Measurements from ENCODE around the gene PTPRK. TPM values are rescaled to one million over a fixed set of nuclear protein-coding genes. Genes with fewer than 3 reads are reported as not detected.

Gene PTPRK
- total RNA-seq, 2 donors from 2014 or later, result 94.1 to 117 TPM

DNA sequence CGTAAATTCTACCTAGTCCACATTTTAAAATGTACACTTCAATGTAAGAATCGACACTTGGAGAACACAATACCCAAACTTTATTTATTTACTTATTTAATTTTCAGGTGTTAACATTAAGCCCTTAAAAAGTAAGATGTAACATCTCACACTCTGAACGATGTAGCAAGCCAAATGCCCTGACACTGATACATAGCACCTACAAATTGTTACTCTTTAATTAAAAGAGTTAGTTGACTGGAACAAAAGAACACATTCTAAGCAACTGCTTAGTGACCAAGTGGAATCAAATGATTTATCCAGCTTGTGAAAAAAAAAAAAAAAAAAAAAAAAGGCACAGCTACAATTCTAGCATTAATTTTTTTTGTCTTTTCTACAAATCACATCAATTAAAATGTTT lies 327.4 kb downstream of the PTPRK start:
- no peaks in the 10 kb centered on the region for H3K9me3 ChIP-seq
- no peaks in the 10 kb centered on the region for H3K36me3 ChIP-seq
- H3K4me1 ChIP-seq, result peaks cover 2% of the 10 kb centered on the region
- H3K4me3 ChIP-seq, result no peak overlapping the region
- no peak for TF ChIP-seq CTCF (IDR thresholded peaks at IDR 0.05)
- no peak overlapping the region for H3K27ac ChIP-seq
- H3K9ac ChIP-seq (ENCODE audit: low read depth in 2 of 2, low read length in 2 of 2), result no peak overlapping the region
- DNase-seq, result no peak
- intact Hi-C loops (cut with DNase I), result no loop called here
- no peaks in the 10 kb centered on the region for H3K27me3 ChIP-seq

- H3K27me3 ChIP-seq, result no peaks in the 10 kb centered on the region
- H3K9me3 ChIP-seq, result no peaks in the 10 kb centered on the region
- H3K9ac ChIP-seq (ENCODE audit: low read depth in 2 of 2, low read length in 2 of 2), result no peak overlapping the region
- DNase-seq, result no peak
- intact Hi-C loops (cut with DNase I), result no loop called here
- H3K36me3 ChIP-seq, result no peaks in the 10 kb centered on the region
- no peaks in the 10 kb centered on the region for H3K4me1 ChIP-seq
- no peak overlapping the region for H3K4me3 ChIP-seq
- no peak for TF ChIP-seq CTCF (IDR thresholded peaks at IDR 0.05)
- no peak overlapping the region for H3K27ac ChIP-seq
These were observed 331.7 kb downstream of the PTPRK start for GRCh38 chr6:128188678-128189077.

DNA sequence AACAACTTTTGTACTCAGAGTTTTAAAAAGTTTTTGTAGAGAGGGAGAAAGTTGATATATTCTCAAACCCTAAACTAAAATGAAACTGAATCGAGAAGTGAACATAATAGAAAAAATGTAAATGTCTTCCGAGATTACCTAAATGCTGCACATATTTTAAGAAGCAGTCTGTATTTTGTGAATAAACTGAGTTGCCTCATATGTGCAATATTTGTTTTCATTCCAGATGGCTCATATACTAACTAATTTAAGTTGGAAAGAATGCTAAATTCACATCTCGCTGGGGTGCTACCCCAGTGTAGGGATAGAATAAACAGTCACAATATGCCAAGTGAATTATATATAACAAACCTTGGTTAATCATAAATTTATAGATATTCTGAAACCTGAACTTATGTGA lies 333.7 kb downstream of the PTPRK start:
- no peak for DNase-seq
- Histone ChIP-seq H3K4me1 (no peaks in the 10 kb centered on the region), H3K9ac (ENCODE audit: low read depth in 2 of 2, low read length in 2 of 2) (no peak overlapping the region), H3K27me3 (no peaks in the 10 kb centered on the region), H3K9me3 (no peaks in the 10 kb centered on the region), H3K4me3 (no peak overlapping the region), H3K27ac (no peak overlapping the region), H3K36me3 (no peaks in the 10 kb centered on the region)
- intact Hi-C loops (cut with DNase I), result no loop called here
- no peak for TF ChIP-seq CTCF (IDR thresholded peaks at IDR 0.05)

- H3K27me3 ChIP-seq, result no peaks in the 10 kb centered on the region
- H3K9ac ChIP-seq (ENCODE audit: low read depth in 2 of 2, low read length in 2 of 2), result no peak overlapping the region
- intact Hi-C loops (cut with DNase I), result loop anchor here (10.0 kb wide), 1 partner anchor 115 kb away; no protein-coding TSS in a partner anchor
- no peak for DNase-seq
- H3K9me3 ChIP-seq, result no peaks in the 10 kb centered on the region
- H3K27ac ChIP-seq, result no peak overlapping the region
- H3K36me3 ChIP-seq, result no peaks in the 10 kb centered on the region
- no peaks in the 10 kb centered on the region for H3K4me1 ChIP-seq
- no peak for TF ChIP-seq CTCF (IDR thresholded peaks at IDR 0.05)
- H3K4me3 ChIP-seq, result no peak overlapping the region
These were observed 340.4 kb downstream of the PTPRK start for GRCh38 chr6:128179876-128180438.

GRCh38 chr6:128174724-128175123 lies 345.7 kb downstream of the PTPRK start:
- no peak overlapping the region for H3K9ac ChIP-seq (ENCODE audit: low read depth in 2 of 2, low read length in 2 of 2)
- intact Hi-C loops (cut with DNase I), result loop anchor here (10.0 kb wide), 1 partner anchor 110 kb away; no protein-coding TSS in a partner anchor
- H3K27ac ChIP-seq, result no peak overlapping the region
- TF ChIP-seq CTCF (IDR thresholded peaks at IDR 0.05), result no peak
- no peak for DNase-seq
- no peak overlapping the region for H3K4me3 ChIP-seq
- no peaks in the 10 kb centered on the region for H3K27me3 ChIP-seq
- no peaks in the 10 kb centered on the region for H3K9me3 ChIP-seq
- no peaks in the 10 kb centered on the region for H3K36me3 ChIP-seq
- no peaks in the 10 kb centered on the region for H3K4me1 ChIP-seq

All from colonic mucosa (tissue), 4 donors.